Lower lobe of right lung (tissue), 2 donors: ENCODE measurements around the gene CASZ1. TPM values are rescaled to one million over a fixed set of nuclear protein-coding genes. Genes with fewer than 3 reads are reported as not detected.

ENCODE experiments used
- ATAC-seq, 2 donors: fragments of 200-7000 bp; cut with Tn5 transposase; one replicate each; pipeline ENCODE4 v1.9.1; 2020 to 2022; ENCODE audit warnings: mild to moderate bottlenecking in 2 of 2, moderate library complexity in 2 of 2
- DNase-seq: peaks from one replicate; pipeline ENCODE4 v3.0.0-alpha.2; 2020
- H3K27ac ChIP-seq: fragments of 200-600 bp; one replicate; pipeline ENCODE4 v1.8.0; 2022
- H3K27me3 ChIP-seq: fragments of 200-600 bp; one replicate; pipeline ENCODE4 v1.8.0; 2022; ENCODE audit warnings: low read depth
- H3K36me3 ChIP-seq: fragments of 200-600 bp; one replicate; pipeline ENCODE4 v1.8.0; 2022; ENCODE audit warnings: mild to moderate bottlenecking
- H3K4me1 ChIP-seq: fragments of 200-600 bp; one replicate; pipeline ENCODE4 v1.8.0; 2022
- H3K4me3 ChIP-seq: fragments of 200-600 bp; one replicate; pipeline ENCODE4 v1.8.0; 2022; ENCODE audit warnings: mild to moderate bottlenecking
- H3K9me3 ChIP-seq: fragments of 200-600 bp; one replicate; pipeline ENCODE4 v1.8.0; 2022
- intact Hi-C: fragments of 100-400 bp; cut with DNase I; formaldehyde crosslinking; loops from one replicate; pipeline ENCODE4 v1.11.0; 2022
- total RNA-seq: library from RNA; stranded (reverse); fragmentation: NEBNext Ultra II Directional; extraction: Animal tissue kit (Norgen Biotek cat#: 25700); gene quantifications from one replicate; pipeline ENCODE4 v1.2.1, GENCODE V29; 2021
- TF ChIP-seq, protein P1 (sequence below): fragments of 200-600 bp; IDR thresholded peaks from one replicate; pipeline ENCODE4 v1.8.0; 2022; ENCODE audit warnings: antibody characterized with exemption, mild to moderate bottlenecking
- donor health status: DM: no; HTN: yes; CAD: no; lungs with severe emphysema.

The CASZ1 gene
- total RNA-seq, 1 donor from 2014 or later: 47.5 TPM

DNA sequence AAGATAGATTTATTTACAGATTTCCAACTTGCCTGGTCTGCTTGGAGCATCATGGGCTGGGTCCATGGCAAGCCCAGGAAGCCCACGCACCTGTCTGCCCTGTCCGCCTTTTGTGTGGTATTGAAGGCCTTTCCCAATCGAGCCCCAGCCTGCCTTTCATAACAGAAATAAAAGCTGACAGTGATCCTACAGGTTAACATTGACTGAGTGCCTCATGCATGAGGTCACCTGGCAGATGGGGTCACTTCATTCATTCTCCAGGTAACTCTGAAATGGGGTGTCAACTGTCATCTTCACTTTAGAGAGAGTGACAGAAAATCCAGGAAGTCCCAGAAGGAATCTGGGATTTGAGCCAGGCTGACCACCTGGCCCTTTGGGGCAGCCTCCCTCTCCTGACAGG, 36.3 kb upstream of the CASZ1 start:
- no peaks in the 10 kb centered on the region for H3K36me3 ChIP-seq
- DNase-seq: no peak
- peaks cover 20% of the 10 kb centered on the region for H3K27me3 ChIP-seq
- no peak overlapping the region for H3K27ac ChIP-seq
- H3K4me1 ChIP-seq: no peaks in the 10 kb centered on the region
- H3K4me3 ChIP-seq: no peak overlapping the region
- TF ChIP-seq, protein P1, sequence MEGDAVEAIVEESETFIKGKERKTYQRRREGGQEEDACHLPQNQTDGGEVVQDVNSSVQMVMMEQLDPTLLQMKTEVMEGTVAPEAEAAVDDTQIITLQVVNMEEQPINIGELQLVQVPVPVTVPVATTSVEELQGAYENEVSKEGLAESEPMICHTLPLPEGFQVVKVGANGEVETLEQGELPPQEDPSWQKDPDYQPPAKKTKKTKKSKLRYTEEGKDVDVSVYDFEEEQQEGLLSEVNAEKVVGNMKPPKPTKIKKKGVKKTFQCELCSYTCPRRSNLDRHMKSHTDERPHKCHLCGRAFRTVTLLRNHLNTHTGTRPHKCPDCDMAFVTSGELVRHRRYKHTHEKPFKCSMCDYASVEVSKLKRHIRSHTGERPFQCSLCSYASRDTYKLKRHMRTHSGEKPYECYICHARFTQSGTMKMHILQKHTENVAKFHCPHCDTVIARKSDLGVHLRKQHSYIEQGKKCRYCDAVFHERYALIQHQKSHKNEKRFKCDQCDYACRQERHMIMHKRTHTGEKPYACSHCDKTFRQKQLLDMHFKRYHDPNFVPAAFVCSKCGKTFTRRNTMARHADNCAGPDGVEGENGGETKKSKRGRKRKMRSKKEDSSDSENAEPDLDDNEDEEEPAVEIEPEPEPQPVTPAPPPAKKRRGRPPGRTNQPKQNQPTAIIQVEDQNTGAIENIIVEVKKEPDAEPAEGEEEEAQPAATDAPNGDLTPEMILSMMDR: no peak
- H3K9me3 ChIP-seq: no peaks in the 10 kb centered on the region
- no peak for ATAC-seq
- intact Hi-C loops: no loop called here

DNA sequence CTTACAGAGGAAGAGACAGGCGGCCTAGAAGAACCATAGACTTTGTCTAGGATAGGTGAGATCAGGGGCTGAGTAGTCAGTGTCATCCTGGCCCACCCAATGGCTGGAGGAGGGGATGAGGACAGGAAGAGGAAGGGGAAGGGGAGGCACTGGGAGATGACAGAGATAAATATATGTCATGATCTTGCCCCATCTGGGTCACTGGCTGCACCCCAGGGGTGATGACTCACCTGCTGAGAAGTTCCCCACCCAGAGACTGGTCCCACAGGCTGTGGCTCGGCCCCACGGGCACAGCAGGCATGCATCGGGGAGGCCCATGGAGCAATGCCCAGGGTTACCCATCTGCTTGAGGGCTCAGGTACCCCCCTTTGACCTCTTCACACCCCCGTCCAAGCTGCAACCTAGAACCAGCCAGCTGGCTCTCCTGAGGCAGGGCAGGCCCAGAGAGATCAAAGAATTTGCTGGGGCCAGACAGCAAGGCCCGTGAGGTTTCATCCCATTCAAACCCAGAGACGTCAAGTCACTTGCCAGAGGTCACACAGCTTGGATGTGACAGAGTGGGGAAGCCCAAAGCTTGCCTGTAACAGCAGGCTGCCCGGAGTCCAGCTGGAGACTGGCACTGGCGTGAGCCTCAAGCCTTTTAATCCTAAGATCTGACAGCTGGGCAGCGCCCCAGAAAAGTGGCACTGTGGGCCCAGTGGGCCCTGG, 34.7 kb upstream of the CASZ1 start:
- TF ChIP-seq, protein P1: no peak
- Histone ChIP-seq H3K9me3 (no peaks in the 10 kb centered on the region), H3K27ac (no peak overlapping the region), H3K36me3 (no peaks in the 10 kb centered on the region), H3K4me1 (no peaks in the 10 kb centered on the region), H3K4me3 (no peak overlapping the region), H3K27me3 (peaks cover 20% of the 10 kb centered on the region)
- intact Hi-C loops: no loop called here
- DNase-seq (no peak), ATAC-seq (no peak)

DNA sequence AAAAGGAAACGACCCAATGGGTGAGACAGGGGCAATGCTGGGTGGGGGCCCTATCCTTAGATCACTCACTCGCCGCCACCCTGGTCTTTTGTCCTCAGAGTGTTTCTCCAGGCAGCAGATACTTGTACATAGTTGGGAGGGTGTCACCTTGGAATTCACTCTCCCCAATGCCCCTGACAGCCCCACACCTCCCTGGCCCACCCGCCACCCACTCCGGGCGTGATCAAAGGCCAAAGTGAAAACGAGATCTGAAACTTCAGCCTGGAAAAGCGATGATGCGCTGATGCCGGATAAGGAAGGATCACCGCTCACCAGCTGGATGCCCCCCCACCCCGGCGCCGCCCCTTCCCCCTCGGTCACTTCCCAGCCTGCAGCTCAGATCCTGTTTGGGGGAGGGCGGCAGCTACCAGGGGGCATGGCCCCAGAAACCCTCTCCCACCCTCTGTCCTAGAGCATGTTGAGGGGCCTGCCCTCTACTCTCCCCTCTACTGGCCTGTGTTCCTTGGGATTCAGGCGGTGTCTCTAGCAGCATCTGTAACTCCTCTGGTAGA, 33.6 kb upstream of the CASZ1 start:
- no peak overlapping the region for H3K4me3 ChIP-seq
- H3K36me3 ChIP-seq: no peaks in the 10 kb centered on the region
- TF ChIP-seq, protein P1: no peak
- H3K9me3 ChIP-seq: no peaks in the 10 kb centered on the region
- intact Hi-C loops: no loop called here
- DNase-seq (no peak), ATAC-seq (no peak)
- no peak overlapping the region for H3K27ac ChIP-seq
- H3K4me1 ChIP-seq: no peaks in the 10 kb centered on the region
- H3K27me3 ChIP-seq: peaks cover 9% of the 10 kb centered on the region

DNA sequence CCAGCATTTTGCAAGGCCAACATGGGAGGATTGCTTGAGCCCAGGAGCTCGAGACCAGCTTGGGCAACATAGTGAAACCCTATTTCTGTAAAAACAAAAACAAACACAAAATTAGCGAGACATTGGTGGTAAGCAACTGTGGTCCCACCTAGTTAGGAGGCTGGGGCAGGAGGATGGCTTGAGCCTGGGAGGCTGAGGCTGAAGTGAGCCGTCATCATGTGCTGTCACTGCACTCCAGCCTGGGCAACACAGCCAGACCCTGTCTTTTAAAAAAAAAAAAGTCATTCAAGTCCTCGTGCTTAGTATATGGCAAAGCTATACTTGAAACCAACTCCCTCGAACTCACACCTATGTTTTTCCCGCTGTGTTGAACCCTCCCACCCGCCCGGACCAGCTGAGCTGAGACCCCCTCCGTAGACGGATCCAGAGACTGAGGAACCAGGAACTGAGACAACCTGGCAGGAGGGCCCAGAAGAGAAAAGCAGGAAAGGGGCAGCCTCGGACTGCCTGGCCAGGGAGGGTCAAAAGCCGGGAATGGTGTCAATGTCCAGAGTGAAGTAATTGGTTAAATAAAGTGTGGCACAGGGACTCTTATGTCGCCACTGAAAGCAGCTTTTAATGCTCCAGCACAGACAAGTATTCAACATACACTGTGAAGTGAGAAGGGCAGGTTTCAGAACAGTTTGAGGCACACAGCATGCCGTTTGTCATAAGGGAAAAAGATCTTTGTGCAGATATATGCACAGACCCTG, 32.8 kb upstream of the CASZ1 start:
- intact Hi-C loops: no loop called here
- Histone ChIP-seq H3K27me3 (peaks cover 4% of the 10 kb centered on the region), H3K4me1 (no peaks in the 10 kb centered on the region), H3K9me3 (no peaks in the 10 kb centered on the region), H3K27ac (no peak overlapping the region), H3K4me3 (no peak overlapping the region), H3K36me3 (no peaks in the 10 kb centered on the region)
- no peak for ATAC-seq
- DNase-seq: no peak
- TF ChIP-seq, protein P1: no peak

DNA sequence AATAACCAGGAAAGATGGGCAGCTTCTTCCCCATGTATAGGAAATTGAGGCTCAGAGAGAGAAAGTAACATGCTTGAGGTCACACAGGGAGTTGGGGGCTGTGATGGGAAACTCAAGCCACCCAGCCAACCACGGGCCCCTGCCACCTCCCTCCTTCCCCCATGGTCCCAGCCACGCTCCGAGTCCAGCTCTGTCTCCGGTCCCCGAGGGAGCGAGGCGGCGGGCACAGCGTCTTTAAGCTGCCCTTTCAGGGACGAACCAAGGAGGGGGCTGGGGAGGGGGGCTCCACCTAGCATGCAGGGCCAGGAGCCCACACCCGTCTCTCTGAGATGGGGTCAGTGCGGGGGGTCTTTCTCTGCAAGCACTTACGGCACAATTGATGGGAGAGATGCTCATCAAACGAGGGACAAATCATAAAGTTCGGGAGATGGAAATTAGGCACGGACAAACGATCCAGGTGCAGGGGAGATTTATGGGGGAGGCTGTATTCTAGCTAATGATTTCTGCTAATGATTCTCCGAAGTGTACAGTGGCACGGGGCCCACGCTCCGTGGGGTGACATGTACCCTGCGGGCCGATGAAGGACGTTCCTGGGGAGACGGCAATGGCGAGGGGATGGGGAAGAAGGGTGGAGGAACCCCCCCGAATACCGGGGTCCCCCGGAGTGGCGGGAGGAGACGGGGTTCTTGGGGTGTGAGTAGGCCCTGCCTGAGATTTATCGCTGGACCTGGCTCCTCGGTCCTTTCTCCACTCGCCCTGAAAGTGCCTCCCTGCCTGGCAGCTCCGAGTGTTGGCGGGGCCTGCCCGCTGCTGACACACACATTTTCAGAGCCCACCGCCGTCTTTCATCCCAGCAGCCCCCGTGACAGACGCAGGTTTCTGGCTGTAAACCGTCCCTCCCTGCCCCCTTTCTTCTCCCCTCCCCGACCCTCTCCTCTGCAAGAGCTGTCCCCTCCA, 31.2 kb upstream of the CASZ1 start:
- Histone ChIP-seq H3K4me1 (no peaks in the 10 kb centered on the region), H3K4me3 (no peak overlapping the region), H3K27ac (no peak overlapping the region), H3K9me3 (no peaks in the 10 kb centered on the region), H3K27me3 (peaks cover 4% of the 10 kb centered on the region), H3K36me3 (no peaks in the 10 kb centered on the region)
- TF ChIP-seq, protein P1: no peak
- intact Hi-C loops: no loop called here
- ATAC-seq (no peak), DNase-seq (no peak)
